NOMO-1 (cell line): Measurements from ENCODE around the gene C6orf132.

Experiments used
- DNase-seq, 2 experiments: peaks; one replicate each; lab custom pipeline; 2025; ENCODE audit not compliant: unreplicated experiment in 2 of 2; lab: John Stamatoyannopoulos, UW

The C6orf132 gene

GRCh38 chr6:42135722-42136121, 6.7 kb downstream of the C6orf132 start:
- no peak for DNase-seq

- DNase-seq = no peak
Measured at GRCh38 chr6:42135161-42135560, 7.3 kb downstream of the C6orf132 start.

GRCh38 chr6:42133926-42134325, 8.5 kb downstream of the C6orf132 start:
- no peak for DNase-seq

GRCh38 chr6:42131531-42131930, 10.9 kb downstream of the C6orf132 start:
- DNase-seq = no peak

GRCh38 chr6:42129360-42129676, 13.1 kb downstream of the C6orf132 start:
- DNase-seq = no peak

- no peak for DNase-seq
Measured at GRCh38 chr6:42128460-42129359, 13.7 kb downstream of the C6orf132 start.

GRCh38 chr6:42125663-42126062, 16.8 kb downstream of the C6orf132 start:
- no peak for DNase-seq

GRCh38 chr6:42125231-42125630, 17.2 kb downstream of the C6orf132 start:
- peak; percentile 16 to 24 for DNase-seq

- DNase-seq = no peak
Measured at GRCh38 chr6:42124223-42124836, 18.1 kb downstream of the C6orf132 start.

- no peak for DNase-seq
Measured at GRCh38 chr6:42123379-42124103, 18.9 kb downstream of the C6orf132 start.

- no peak for DNase-seq
Measured at GRCh38 chr6:42120895-42121865, 21.2 kb downstream of the C6orf132 start.

- no peak for DNase-seq
Measured at GRCh38 chr6:42118162-42119001, 24.0 kb downstream of the C6orf132 start.

- DNase-seq = no peak
Measured at GRCh38 chr6:42117843-42118161, 24.6 kb downstream of the C6orf132 start.

- DNase-seq = no peak
Measured at GRCh38 chr6:42113936-42114636, 28.3 kb downstream of the C6orf132 start.

- no peak for DNase-seq
Measured at GRCh38 chr6:42112351-42112750, 30.1 kb downstream of the C6orf132 start.

- DNase-seq = no peak
Measured at GRCh38 chr6:42110683-42111082, 31.7 kb downstream of the C6orf132 start.

- no peak for DNase-seq
Measured at GRCh38 chr6:42108071-42108470, 34.3 kb downstream of the C6orf132 start.

- no peak for DNase-seq
Measured at GRCh38 chr6:42106112-42107023, 36.1 kb downstream of the C6orf132 start.
